HUDEP-2 (cell line): Measurements from ENCODE around the gene SGIP1.

Source experiments
- DNase-seq, 76 experiments: peaks; one replicate each; lab custom pipeline; 2025; ENCODE audit not compliant: unreplicated experiment in 76 of 76; lab: John Stamatoyannopoulos, UW

Gene SGIP1

GRCh38 chr1:66521721-66522365, 12.1 kb upstream of the SGIP1 start:
- no peak for DNase-seq

- no peak for DNase-seq
Observed at GRCh38 chr1:66523562-66523961, 10.4 kb upstream of the SGIP1 start.

- DNase-seq = no peak
Observed at GRCh38 chr1:66525086-66525485, 8.9 kb upstream of the SGIP1 start.

GRCh38 chr1:66526036-66526435, 7.9 kb upstream of the SGIP1 start:
- DNase-seq = no peak

- DNase-seq = no peak
Observed at GRCh38 chr1:66526991-66527390, 7.0 kb upstream of the SGIP1 start.

- no peak for DNase-seq
Observed at GRCh38 chr1:66527686-66528085, 6.3 kb upstream of the SGIP1 start.

GRCh38 chr1:66528580-66528979, 5.4 kb upstream of the SGIP1 start:
- no peak for DNase-seq

GRCh38 chr1:66532214-66532613, 1.7 kb upstream of the SGIP1 start:
- DNase-seq = no peak

- DNase-seq = no peak
Observed at GRCh38 chr1:66532798-66533783, 862 bp upstream of the SGIP1 start.

- no peak for DNase-seq
Observed at GRCh38 chr1:66535061-66535460, 1.1 kb downstream of the SGIP1 start.

- DNase-seq = no peak
Observed at GRCh38 chr1:66535853-66536252, 1.9 kb downstream of the SGIP1 start.

GRCh38 chr1:66537718-66538117, 3.8 kb downstream of the SGIP1 start:
- DNase-seq = no peak

- no peak for DNase-seq
Observed at GRCh38 chr1:66539491-66539890, 5.5 kb downstream of the SGIP1 start.

GRCh38 chr1:66540434-66541032, 6.6 kb downstream of the SGIP1 start:
- no peak for DNase-seq

- DNase-seq = no peak
Observed at GRCh38 chr1:66542314-66542713, 8.4 kb downstream of the SGIP1 start.

GRCh38 chr1:66542811-66543767, 9.1 kb downstream of the SGIP1 start:
- no peak for DNase-seq

- DNase-seq = no peak
Observed at GRCh38 chr1:66546047-66546810, 12.3 kb downstream of the SGIP1 start.

GRCh38 chr1:66549017-66549416, 15.1 kb downstream of the SGIP1 start:
- DNase-seq = no peak

- no peak for DNase-seq
Observed at GRCh38 chr1:66550243-66550642, 16.3 kb downstream of the SGIP1 start.

- no peak for DNase-seq
Observed at GRCh38 chr1:66552287-66552686, 18.3 kb downstream of the SGIP1 start.
